SU-DHL-6 (cell line): ENCODE data around the gene ECHDC1.
"Not testable (repeated sequence)": the region's sequence is repeated elsewhere in the genome, so short reads cannot be mapped to it uniquely, and the experiment has no call there.

ENCODE experiments used
- H2AFZ ChIP-seq: fragments of 200-600 bp; sonication (generic); 2 replicates; pipeline ENCODE4 v1.6.1; 2014; ENCODE audit warnings: low read depth, mild to moderate bottlenecking, moderate library complexity, mixed read lengths, antibody characterized with exemption, low read length; ENCODE audit not compliant: severe bottlenecking
- H3F3A ChIP-seq: fragments of 200-600 bp; shearing (Covaris generic); 2 replicates; pipeline ENCODE4 v1.6.0; 2016; ENCODE audit warnings: antibody characterized with exemption, mild to moderate bottlenecking; ENCODE audit not compliant: insufficient read depth
- H3K27ac ChIP-seq: fragments of 200-600 bp; sonication (generic); 2 replicates; pipeline ENCODE4 v1.5.1; 2016; ENCODE audit warnings: low read depth, mild to moderate bottlenecking, low read length, moderate library complexity, mixed read lengths
- H3K27me3 ChIP-seq: fragments of 200-600 bp; sonication (generic), shearing (Covaris generic); 2 replicates; pipeline ENCODE4 v1.6.0; 2014; ENCODE audit warnings: mild to moderate bottlenecking, low read length
- H3K36me3 ChIP-seq: fragments of 200-600 bp; sonication (generic); 2 replicates; pipeline ENCODE4 v1.6.1; 2014; ENCODE audit warnings: mild to moderate bottlenecking, low read length, mixed read lengths
- H3K4me2 ChIP-seq: fragments of 300-600, 200-600 bp; shearing (Covaris generic), sonication (generic); 2 replicates; pipeline ENCODE4 v1.6.0; 2014; ENCODE audit warnings: low read length, low read depth, mild to moderate bottlenecking; ENCODE audit not compliant: poor library complexity, severe bottlenecking
- H3K4me3 ChIP-seq: fragments of 200-600 bp; sonication (generic); 2 replicates; pipeline ENCODE4 v1.5.1; 2014; ENCODE audit warnings: antibody characterized with exemption, low read length, mild to moderate bottlenecking, mixed read lengths; ENCODE audit not compliant: insufficient read depth, poor library complexity, severe bottlenecking
- H3K79me2 ChIP-seq: fragments of 200-600 bp; sonication (generic); 2 replicates; pipeline ENCODE4 v1.6.1; 2014; ENCODE audit warnings: mild to moderate bottlenecking, low read length, moderate library complexity; ENCODE audit not compliant: insufficient read depth
- H3K9ac ChIP-seq: fragments of 200-600 bp; sonication (generic); 2 replicates; pipeline ENCODE4 v1.7.0; 2014; ENCODE audit warnings: mild to moderate bottlenecking, low read length
- H3K9me2 ChIP-seq: fragments of 200-600 bp; sonication (generic); replicated peaks from 2 replicates; pipeline ENCODE4 v1.6.1; 2014; ENCODE audit warnings: low read length; ENCODE audit not compliant: insufficient read depth
- H3K9me3 ChIP-seq: fragments of 200-600 bp; sonication (generic); 2 replicates; pipeline ENCODE4 v1.6.1; 2014; ENCODE audit warnings: low read length, mixed read lengths; ENCODE audit not compliant: insufficient read depth
- H4K20me1 ChIP-seq: fragments of 200-600 bp; sonication (generic); 2 replicates; pipeline ENCODE4 v1.6.1; 2014; ENCODE audit warnings: low read depth, mild to moderate bottlenecking, antibody characterized with exemption, low read length, moderate library complexity, mixed read lengths
- CTCF ChIP-seq: fragments of 200-600 bp; sonication (generic); IDR thresholded peaks from one replicate; pipeline ENCODE4 v1.5.1; 2017; ENCODE audit warnings: antibody characterized with exemption, mild to moderate bottlenecking, low read length, moderate library complexity; ENCODE audit not compliant: insufficient read depth, poor library complexity, severe bottlenecking
- EZH2phosphoT487 ChIP-seq: fragments of 200-600 bp; sonication (generic), shearing (Covaris generic); conservative IDR thresholded peaks from 2 replicates; pipeline ENCODE4 v1.6.1; 2018; ENCODE audit warnings: mild to moderate bottlenecking, antibody characterized with exemption, low read length, moderate library complexity, mixed read lengths

Gene ECHDC1

GRCh38 chr6:127389706-127390105 lies 46.3 kb upstream of the ECHDC1 start:
- Histone ChIP-seq H3K27ac (no peak overlapping the region), H3K36me3 (no peaks in the 10 kb centered on the region), H3F3A (no peaks in the 10 kb centered on the region), H3K9me2 (no peaks in the 10 kb centered on the region), H3K9me3 (no peaks in the 10 kb centered on the region), H3K4me3 (no peak overlapping the region), H4K20me1 (no peaks in the 10 kb centered on the region), H3K4me2 (no peak overlapping the region), H3K27me3 (no peaks in the 10 kb centered on the region), H3K79me2 (no peaks in the 10 kb centered on the region), H2AFZ (no peak overlapping the region), H3K9ac (no peak overlapping the region)
- no peak for TF ChIP-seq EZH2phosphoT487
- TF ChIP-seq CTCF = no peak

DNA sequence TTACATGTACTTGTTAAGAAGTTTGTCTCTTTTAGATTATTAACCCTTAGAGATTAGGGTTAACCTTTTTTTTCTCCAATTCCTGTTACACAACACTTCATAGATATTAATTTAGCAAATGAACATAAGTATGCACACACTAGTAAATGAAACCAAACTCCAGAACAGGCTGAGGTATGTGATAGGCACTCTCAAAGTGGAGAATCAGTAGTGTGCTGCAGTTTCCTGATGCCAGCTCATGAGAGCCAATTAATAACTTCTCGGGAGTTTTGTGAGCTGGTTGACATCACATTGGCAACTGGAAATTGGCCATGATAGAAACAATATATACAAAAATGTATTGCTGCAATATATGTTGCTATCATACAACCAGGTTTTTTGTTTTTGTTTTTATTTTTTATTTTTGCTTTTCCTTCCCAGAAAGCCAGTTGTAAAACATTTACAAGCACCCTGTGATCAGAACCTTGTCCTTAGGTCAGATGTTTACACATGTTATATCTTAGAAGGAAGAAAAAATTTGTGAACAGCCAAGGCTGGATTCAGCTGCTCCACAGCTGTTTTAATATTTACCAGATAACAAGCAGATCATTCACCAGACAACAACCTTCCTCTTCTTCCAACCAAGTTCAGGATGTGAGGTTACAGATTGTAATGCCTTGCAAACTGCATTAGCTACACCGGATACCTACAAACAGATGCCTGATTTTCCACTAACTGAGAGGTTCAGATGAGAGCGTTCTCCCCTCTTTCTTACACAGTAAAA lies 42.4 kb upstream of the ECHDC1 start:
- Histone ChIP-seq H2AFZ (no peak overlapping the region), H3F3A (no peaks in the 10 kb centered on the region), H3K27me3 (no peaks in the 10 kb centered on the region), H3K9ac (no peak overlapping the region), H3K79me2 (no peaks in the 10 kb centered on the region), H3K27ac (no peak overlapping the region), H4K20me1 (no peaks in the 10 kb centered on the region), H3K4me2 (no peak overlapping the region), H3K9me2 (no peaks in the 10 kb centered on the region), H3K36me3 (no peaks in the 10 kb centered on the region), H3K4me3 (no peak overlapping the region), H3K9me3 (no peaks in the 10 kb centered on the region)
- TF ChIP-seq CTCF (no peak), EZH2phosphoT487 (no peak)

DNA sequence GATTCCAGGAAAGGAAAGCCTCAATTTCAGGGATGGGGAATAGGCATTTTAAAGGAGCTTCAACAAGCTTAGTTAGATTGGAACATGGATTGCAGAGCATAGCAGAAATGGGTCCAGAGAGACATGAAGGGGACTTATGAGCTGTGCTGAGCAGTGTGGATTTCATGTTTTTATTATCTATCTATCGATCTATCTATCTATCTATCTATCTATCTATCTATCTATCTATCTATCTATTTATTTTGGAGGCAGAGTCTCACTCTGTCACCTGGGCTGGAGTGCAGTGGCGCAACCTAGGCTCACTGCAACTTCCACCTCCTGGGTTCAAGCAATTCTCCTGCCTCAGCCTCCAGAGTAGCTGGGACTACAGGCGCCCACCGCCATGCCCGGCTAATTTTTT lies 41.4 kb upstream of the ECHDC1 start:
- not testable (repeated sequence) for H3K9me3 ChIP-seq, H3F3A ChIP-seq, H4K20me1 ChIP-seq, H3K9me2 ChIP-seq, H3K27ac ChIP-seq, H3K79me2 ChIP-seq, H3K4me2 ChIP-seq, H3K36me3 ChIP-seq, H3K4me3 ChIP-seq, H2AFZ ChIP-seq, H3K27me3 ChIP-seq, H3K9ac ChIP-seq

DNA sequence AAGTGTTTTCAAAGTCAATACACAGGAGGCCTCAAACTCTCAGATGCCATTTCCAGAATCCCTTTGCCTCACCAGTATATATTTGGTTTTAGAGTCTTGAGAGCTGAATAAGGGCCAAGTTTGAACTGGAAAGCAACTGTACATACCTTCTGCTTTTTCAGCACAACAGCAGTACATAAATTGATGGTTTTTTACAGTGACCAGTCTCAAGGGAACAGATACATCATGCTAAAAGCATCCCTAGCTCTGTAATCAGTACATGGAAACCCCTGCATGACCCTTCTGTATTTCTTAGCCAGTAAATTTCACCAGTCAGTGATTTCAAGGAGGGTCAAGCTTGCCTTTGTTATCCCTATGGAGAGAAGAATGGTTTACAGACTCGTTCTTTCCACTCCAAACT lies 40.6 kb upstream of the ECHDC1 start:
- Histone ChIP-seq H2AFZ (no peak overlapping the region), H3K79me2 (no peaks in the 10 kb centered on the region), H3K9me3 (no peaks in the 10 kb centered on the region), H3F3A (no peaks in the 10 kb centered on the region), H3K36me3 (no peaks in the 10 kb centered on the region), H3K9me2 (no peaks in the 10 kb centered on the region), H3K27me3 (no peaks in the 10 kb centered on the region), H3K4me2 (no peak overlapping the region), H3K27ac (no peak overlapping the region), H3K9ac (no peak overlapping the region), H4K20me1 (no peaks in the 10 kb centered on the region), H3K4me3 (no peak overlapping the region)
- TF ChIP-seq CTCF = no peak
- no peak for TF ChIP-seq EZH2phosphoT487
